Tibial artery (tissue), 4 donors: ENCODE measurements around the gene CD58.
A peak's percentile ranks its signal among the peaks of the same experiment; 100 is the strongest.

ENCODE experiments used
- DNase-seq, 2 donors: peaks; one replicate each; pipeline ENCODE4 v3.0.0-alpha.2; 2019
- H3K27ac ChIP-seq, 2 donors: fragments of 200-600 bp; sonication (generic) in 1 of 2; 1 replicate in 1 of 2; 2 replicates in 1 of 2; pipeline ENCODE4 v1.5.1; 2018 to 2019; ENCODE audit warnings: mild to moderate bottlenecking in 1 of 2
- H3K27me3 ChIP-seq, 2 donors: fragments of 200-600 bp; sonication (generic) in 1 of 2; one replicate each; pipeline versions ENCODE4 v1.5.1 to v1.6.0; 2016 to 2019
- H3K36me3 ChIP-seq, 3 donors: fragments of 200-600 bp; sonication (generic) in 2 of 3; one replicate each; pipeline ENCODE4 v1.5.1; 2016 to 2019; ENCODE audit warnings: mild to moderate bottlenecking in 2 of 3
- H3K4me1 ChIP-seq, 4 donors: fragments of 200-600 bp; sonication (generic) in 2 of 4; 1 replicate in 3 of 4; 2 replicates in 1 of 4; pipeline ENCODE4 v1.5.1; 2016 to 2019
- H3K4me3 ChIP-seq, 2 donors: fragments of 200-600 bp; sonication (generic) in 1 of 2; 1 replicate in 1 of 2; 2 replicates in 1 of 2; pipeline ENCODE4 v1.5.1; 2018 to 2019; ENCODE audit warnings: mild to moderate bottlenecking in 2 of 2
- H3K9me3 ChIP-seq, 3 donors: fragments of 200-600 bp; sonication (generic) in 1 of 3; one replicate each; pipeline ENCODE4 v1.5.1; 2016 to 2019
- CTCF ChIP-seq, 2 experiments: fragments of 200-600 bp in 1 of 2; fragments of 450-650 bp in 1 of 2; IDR thresholded peaks; one replicate each; pipeline ENCODE4 v1.5.1; 2017 to 2019; ENCODE audit warnings: antibody characterized with exemption in 2 of 2, mild to moderate bottlenecking in 1 of 2, moderate library complexity in 1 of 2
- intact Hi-C: fragments of 100-400 bp; cut with DNase I; formaldehyde crosslinking; loops from one replicate; pipeline ENCODE4 v1.15.0; 2023; ENCODE audit warnings: low total_unique reads

Gene CD58

GRCh38 chr1:116487031-116487430 lies 83.8 kb downstream of the CD58 start:
- Histone ChIP-seq H3K27ac (no peak overlapping the region), H3K27me3 (peaks cover 0 to 2% of the 10 kb centered on the region in 2 donors), H3K4me3 (no peak overlapping the region), H3K9me3 (no peaks in the 10 kb centered on the region), H3K36me3 (no peaks in the 10 kb centered on the region), H3K4me1 (peaks cover 0 to 10% (median 0%) of the 10 kb centered on the region in 4 donors)
- DNase-seq = no peak
- no peak for TF ChIP-seq CTCF (IDR thresholded peaks at IDR 0.05)
- intact Hi-C loops = loop anchor here (5.0 kb wide), 1 partner anchor 125 kb away; no protein-coding TSS in a partner anchor

- no peak for TF ChIP-seq CTCF (IDR thresholded peaks at IDR 0.05)
These were observed 84.4 kb downstream of the CD58 start for GRCh38 chr1:116486424-116486823.

GRCh38 chr1:116485976-116486375 lies 84.8 kb downstream of the CD58 start:
- Histone ChIP-seq H3K27ac (no peak overlapping the region), H3K4me3 (no peak overlapping the region), H3K27me3 (peaks cover 0 to 2% of the 10 kb centered on the region in 2 donors), H3K36me3 (no peaks in the 10 kb centered on the region), H3K4me1 (peaks cover 0 to 10% (median 0%) of the 10 kb centered on the region in 4 donors), H3K9me3 (no peaks in the 10 kb centered on the region)
- TF ChIP-seq CTCF (IDR thresholded peaks at IDR 0.05) = no peak
- DNase-seq = no peak
- intact Hi-C loops = loop anchor here (5.0 kb wide), 1 partner anchor 124 kb away; no protein-coding TSS in a partner anchor

More at GRCh38 chr1:116486424-116486823, 84.4 kb downstream of the CD58 start:
- peaks cover 0 to 10% (median 0%) of the 10 kb centered on the region in 4 donors for H3K4me1 ChIP-seq
- H3K9me3 ChIP-seq = no peaks in the 10 kb centered on the region
- no peak for DNase-seq
- no peak overlapping the region for H3K27ac ChIP-seq
- H3K36me3 ChIP-seq = no peaks in the 10 kb centered on the region
- intact Hi-C loops = loop anchor here (5.0 kb wide), 1 partner anchor 124 kb away; no protein-coding TSS in a partner anchor
- peaks cover 0 to 2% of the 10 kb centered on the region in 2 donors for H3K27me3 ChIP-seq
- no peak overlapping the region for H3K4me3 ChIP-seq

DNA sequence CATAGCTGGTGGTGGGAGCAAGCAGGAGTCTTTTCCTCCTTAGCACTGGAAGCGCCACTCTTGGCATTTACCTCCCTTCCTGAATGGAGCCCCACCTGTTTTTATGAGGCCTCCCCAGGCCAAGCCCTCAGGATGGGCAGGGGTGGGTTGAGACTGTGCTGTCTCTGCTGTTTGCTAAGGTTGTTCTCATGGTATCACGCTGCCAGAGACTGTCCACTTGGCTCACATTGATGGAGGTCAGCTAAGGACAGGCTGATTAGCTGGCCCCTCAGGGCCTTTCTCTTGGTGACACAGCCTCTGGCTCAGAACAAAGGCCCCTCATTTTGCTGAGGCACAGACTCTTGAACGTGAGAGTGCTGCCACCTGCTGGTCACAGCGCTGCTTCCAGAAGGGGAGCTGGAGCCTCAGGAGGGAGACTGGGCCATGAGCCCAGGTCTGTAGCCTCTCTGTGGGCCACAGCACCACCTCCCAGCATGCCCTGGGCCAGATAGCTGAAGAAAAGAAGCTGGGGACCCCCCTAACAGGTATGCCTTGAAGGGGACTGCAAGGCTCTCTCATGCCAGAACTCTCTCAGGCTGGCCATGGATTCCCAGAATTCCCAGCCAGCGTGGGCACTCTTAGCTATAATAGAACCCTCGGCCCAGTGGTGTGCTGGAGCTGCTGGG lies 85.6 kb downstream of the CD58 start:
- TF ChIP-seq CTCF (IDR thresholded peaks at IDR 0.05) = peak; percentile 89 to 92
- intact Hi-C loops = loop anchor here (5.0 kb wide), 1 partner anchor 123 kb away; no protein-coding TSS in a partner anchor
- Histone ChIP-seq H3K4me3 (no peak overlapping the region), H3K27ac (no peak overlapping the region), H3K4me1 (peaks cover 0 to 10% (median 0%) of the 10 kb centered on the region in 4 donors), H3K36me3 (no peaks in the 10 kb centered on the region), H3K27me3 (peaks cover 0 to 2% of the 10 kb centered on the region in 2 donors), H3K9me3 (no peaks in the 10 kb centered on the region)
- DNase-seq = peak; percentile 83

- H3K4me3 ChIP-seq = no peak overlapping the region
- H3K27me3 ChIP-seq = peaks cover 0 to 2% of the 10 kb centered on the region in 2 donors
- no peaks in the 10 kb centered on the region for H3K9me3 ChIP-seq
- DNase-seq = no peak
- no peaks in the 10 kb centered on the region for H3K36me3 ChIP-seq
- intact Hi-C loops = loop anchor here (5.0 kb wide), 1 partner anchor 331 kb away; no protein-coding TSS in a partner anchor
- H3K4me1 ChIP-seq = peaks cover 0 to 7% (median 0%) of the 10 kb centered on the region in 4 donors
- H3K27ac ChIP-seq = no peak overlapping the region
- TF ChIP-seq CTCF (IDR thresholded peaks at IDR 0.05) = no peak
These were observed 87.1 kb downstream of the CD58 start for GRCh38 chr1:116483481-116484309.
